Activated CD4-positive, alpha-beta T cell treated with anti-CD3 and anti-CD28 coated beads for 1 hour (primary cell): Measurements from ENCODE around the gene KLHDC8A.

ENCODE experiments used
- DNase-seq: peaks from one replicate; pipeline ENCODE4 v3.0.0-alpha.2; 2020

Gene KLHDC8A

DNA sequence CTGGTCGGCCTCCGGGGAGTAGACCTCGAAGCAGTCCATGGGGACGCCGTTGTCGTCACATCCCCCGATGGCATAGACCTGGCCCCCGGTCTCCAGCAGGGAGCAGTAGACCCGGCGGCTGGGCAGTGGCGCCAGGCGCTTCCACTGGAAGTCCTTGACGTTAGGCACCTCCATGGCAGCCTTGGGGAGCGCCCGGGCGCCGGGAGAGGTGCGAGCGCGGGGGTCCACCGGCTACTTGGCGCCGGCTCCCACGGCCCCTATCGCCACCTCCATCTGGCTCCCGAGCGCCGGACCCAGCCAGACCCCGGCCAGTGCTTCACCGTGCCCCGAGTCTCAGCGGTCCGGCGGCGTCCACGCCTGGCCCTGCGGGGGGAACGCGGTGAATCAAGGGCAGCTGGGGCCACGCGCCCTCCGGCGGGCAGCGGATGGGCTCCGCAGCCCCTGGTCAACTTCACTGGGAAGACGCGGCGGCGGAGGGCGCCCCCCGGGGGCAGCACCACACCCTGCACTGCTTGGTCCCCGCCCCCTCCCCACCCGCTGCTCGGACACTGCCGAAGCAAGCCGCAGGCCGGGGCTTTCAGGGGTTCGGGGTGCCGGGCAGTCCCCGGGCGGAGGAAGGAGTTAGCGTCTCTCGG lies 13.2 kb downstream of the KLHDC8A start:
- no peak for DNase-seq

DNA sequence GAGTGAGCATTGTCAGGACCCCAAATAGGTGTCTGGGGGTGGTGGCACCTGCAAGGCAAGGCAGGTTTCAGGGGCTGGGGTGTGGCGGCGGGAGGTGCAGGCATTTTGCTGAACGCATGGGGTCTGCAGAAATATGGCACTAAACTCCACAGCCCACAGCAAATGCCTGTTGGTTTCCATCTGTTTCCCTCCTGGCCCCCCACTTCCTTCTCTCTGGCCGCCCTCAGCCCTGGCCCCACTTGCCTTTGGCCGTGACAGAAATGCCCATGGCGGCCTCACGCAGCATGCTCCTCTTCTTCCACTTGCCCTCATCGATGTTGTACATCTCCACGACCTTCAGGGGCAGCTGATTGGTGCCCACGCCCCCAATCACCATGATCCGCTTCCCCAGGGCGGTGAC lies 13.7 kb downstream of the KLHDC8A start:
- no peak for DNase-seq

DNA sequence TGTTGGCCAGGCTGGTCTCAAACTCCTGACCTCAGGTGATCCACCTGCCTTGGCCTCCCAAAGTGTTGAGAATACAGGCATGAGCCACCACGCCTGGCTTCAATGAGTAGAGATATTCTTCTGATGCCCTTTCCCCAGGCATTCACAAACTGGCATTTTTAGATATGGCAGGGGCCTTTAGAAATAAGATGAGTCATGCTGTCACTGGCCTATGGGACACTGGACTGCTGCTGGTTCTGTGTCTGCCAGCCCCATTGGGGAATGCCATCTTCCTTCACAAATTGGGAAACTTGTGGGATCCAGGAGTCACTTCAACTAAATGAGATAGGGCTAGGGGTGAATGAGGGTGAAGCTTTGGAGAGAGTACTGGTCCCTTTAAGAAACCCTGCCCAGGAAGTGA lies 16.0 kb downstream of the KLHDC8A start:
- no peak for DNase-seq

DNA sequence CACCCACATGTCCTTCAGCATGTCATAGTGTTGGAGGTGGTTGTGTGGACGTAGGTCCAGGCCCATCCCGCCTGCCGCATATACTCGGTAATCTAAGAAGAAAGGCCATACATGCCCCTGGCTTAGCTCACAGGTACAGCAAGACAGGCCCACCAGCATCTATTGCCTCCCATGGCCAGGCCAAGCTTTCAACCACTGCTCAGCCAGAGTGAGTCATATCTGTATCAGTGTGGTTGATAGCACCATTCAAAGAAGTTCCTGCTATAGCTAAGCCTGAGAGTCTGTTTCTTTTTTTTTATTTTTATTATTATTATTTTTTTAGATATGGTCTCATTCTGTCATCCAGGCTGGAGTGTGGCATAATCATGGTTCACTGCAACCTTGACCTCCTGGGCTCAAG lies 17.0 kb downstream of the KLHDC8A start:
- DNase-seq: no peak

DNA sequence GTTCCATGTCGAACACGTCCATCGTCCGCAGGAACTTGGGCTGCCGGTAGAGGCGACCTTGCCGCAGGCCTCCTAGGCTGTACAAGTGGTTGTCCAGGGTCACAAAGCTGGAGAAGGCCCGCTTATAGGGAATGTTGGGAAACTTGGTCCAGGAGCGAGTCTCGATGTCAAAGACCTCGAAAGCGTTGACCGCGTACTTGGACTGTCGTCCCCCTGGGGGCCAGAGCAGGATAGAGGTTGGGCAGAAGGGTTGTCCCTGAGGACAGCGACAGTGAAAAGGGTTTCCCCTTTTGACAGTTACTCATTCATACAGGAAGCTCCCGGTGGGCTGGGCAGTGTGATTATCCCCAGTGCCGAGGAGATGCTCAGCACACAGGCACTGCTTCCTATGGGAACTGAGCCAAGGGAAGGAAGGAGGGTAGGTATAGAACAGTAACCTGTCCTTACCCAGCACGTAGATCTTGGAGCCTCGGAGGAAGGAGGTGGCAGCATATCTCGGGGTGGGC lies 17.5 kb downstream of the KLHDC8A start:
- DNase-seq: no peak

DNA sequence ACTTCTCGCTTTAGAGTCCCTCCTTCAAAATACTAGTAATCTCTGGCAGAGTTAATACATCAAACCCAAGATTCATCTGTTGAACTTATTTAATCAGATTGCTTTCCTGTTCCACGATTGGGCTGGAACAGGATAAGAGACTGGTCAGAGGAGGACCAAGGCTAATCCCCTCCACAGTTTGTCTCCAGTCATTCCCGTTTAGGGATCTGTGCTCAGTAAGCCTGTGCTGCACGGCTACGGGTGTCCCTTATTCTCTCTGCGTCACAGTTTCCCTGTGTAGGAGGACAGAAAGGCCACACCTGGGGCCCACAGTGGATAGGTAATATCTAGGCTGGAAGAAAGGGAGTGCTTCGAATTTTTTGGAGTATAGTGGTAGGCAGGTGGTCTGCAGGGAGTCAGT lies 18.7 kb downstream of the KLHDC8A start:
- DNase-seq: no peak

DNA sequence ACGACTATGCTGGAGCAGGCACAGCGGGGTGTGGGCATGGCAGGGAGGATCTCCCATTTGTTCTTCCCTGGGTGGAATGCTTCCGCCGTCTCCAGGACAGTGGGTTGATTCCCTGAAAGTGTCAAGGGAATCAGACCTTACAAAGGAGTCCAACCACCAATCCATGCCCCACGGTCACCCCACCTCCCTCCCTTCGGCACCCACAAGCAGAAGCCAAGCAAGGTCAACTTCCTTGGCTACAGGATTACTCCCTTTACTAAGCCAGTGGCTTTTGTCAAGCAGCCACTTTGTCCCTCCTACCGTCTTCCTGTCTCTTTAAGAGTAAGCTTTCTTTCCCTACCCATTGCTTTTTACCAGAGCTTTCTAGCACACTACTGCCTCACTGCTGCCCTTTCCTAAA lies 19.2 kb downstream of the KLHDC8A start:
- no peak for DNase-seq

DNA sequence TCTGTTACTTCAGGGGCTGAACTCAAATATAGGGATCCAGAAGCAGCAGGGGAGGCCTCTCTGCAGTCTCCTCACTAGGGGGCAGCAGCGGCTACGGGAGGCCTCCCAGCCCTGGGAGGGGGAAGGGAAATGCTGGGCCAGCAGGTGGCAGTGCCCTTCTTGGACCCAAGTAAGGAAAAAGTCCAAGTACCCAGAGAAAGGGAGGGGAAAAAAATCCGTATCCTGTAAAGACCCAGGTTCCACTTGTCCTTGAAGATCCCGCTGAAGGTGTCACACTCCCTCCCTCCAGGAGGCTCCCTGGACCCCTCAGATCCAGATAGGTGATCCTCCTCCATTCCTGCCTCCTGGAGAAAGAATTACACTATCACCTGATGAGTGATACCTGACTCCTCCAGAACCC lies 21.0 kb downstream of the KLHDC8A start:
- peak; percentile 64 for DNase-seq

DNA sequence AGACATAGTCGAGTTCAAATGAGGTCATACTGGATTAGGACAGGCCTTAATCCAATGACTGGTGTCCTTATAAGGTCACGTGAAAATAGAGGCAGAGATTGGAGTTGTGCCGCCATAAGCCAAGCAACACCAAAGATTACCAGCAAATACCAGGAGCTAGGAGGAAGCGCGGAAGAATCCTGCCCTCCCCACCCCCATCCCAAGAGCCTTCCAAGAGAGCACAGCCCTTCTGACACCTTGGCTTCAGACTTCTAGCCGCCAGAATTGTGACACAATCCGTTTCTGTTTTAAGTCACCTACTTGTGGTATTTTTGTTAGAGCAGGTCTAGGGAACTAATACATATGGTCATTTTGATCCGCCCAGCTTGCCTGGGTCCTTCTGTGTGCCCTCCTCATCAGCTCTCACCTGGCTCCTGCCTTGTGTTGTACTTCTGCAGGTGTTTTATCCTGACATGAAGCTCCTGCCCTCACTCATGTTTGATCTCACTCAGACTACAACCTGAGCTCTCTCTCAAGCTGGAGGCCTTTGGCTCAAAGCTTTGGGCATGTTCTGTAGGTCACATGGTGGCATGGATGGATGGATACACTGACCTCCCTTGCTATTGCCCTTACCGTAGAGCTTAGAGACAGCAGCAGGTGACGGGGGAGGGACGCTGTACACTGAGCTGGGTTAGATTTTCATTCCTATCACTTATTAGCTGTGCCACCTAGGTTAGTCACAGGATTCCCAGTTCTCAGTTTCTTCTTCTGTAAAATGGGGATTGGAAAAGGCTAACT lies 24.5 kb downstream of the KLHDC8A start:
- DNase-seq: no peak

DNA sequence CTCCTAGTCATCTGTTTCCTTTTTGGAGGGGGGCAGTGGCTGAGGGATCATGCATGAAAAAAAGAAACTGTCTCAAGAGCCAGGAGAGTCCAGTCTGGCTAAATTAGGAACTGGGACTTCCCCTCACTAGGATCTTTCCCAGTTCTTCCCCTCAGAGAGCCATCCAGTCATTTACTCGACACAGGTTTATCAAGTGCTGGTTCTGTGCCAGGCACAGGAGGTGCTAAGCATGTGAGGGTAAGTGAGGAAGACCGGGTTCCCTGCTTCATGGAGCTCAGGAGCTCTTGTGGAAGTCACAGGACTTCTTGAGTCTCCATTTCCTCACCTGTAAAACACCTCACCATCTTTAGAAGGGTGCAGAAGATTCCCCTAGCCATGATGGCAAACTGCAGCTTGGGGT lies 26.6 kb downstream of the KLHDC8A start:
- no peak for DNase-seq

DNA sequence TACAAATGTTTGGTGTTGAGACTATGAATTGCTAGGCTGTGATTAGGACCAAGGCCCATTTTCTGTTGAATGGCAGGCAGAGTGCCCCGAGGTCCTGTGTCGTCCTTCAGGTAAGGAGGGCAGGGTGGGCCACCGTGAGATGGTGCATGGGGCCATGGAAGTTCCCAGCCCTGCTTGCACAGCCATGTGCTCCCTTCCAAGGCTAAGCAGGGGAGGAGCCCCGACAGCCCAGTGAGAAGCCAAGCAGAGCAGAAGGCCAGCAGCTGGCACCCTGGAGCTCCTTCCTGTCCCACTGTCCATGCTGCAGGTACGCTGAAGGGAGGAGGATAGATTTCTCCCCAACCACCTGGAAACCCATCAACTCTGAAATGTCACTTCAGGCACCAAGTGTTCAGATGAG lies 27.0 kb downstream of the KLHDC8A start:
- DNase-seq: no peak

DNA sequence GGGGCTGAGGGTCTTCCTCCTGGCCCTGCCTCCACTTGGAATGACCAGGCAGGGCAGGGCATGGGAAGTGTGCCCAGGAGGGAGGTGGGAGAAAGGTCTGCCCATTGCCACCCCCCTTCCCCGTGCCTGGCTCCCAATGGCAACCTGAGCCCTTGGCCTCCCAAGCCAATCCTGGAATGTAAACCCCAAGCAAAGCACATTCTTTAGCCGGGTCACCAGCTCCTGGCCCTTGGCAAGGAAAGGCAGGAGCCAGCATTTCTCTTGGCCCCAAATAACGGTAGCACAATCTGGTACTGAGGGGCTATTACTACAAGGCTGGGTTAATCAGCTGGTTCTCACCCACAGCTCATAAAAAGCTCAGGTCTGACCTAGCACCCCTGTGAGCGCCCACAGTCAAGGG lies 28.2 kb downstream of the KLHDC8A start:
- DNase-seq: no peak

DNA sequence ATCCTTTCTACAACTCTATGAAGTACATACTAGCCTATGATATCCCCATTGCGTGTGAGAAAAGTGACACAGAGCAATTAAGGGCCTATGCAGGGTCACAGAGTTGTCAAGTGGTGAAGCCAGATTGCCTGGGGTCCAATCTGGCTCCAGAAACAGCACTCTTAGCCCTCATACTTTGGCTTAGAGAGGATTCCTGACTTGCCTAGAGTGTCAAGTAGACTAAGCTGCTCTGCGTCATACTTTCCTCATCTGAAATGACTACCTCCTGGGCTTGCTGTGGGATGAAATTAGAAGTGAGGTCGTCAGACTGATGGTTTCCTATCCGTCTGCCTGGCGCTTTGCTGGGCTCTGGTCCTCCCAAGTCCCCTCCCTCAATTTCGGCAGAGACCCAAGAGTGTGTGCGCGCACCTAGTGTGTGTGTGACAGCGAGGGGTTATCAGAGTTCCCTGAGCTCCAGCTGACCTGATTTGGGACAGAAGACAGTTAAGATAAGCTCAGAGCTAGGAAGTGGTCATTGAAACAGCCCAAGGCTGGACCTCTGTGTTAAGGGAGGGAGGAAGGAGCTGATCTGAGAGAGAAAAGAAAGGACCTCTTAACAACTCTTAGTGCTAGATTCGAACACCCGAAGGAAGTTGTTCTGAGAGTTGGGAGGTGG lies 29.8 kb downstream of the KLHDC8A start:
- no peak for DNase-seq

DNA sequence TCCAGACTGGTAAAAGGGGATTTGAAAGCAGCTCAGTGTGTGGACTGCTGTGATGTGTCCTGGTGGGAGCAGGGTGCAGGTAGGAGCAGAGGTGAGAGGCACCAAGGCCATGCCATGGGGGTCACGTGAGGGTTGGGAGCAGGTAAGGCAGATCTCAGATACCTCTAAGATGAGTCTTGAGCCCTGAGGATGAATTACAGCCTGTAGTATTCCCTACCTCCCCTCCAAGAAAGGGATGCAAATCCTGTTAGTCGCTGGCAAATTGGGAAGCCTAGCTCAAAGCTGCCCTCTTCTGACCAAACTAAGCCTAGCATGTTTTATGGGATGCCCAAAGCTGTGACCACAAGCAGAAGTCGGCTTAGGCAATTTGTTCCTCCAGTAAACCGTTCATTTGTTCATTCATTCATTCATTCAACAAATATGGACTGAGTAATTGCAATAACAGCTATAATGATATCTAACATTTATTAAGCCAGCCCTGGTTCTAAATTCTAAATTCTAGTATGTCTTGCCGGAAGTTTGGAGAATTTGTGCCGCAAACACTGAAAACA lies 31.3 kb downstream of the KLHDC8A start:
- peak; percentile 21 for DNase-seq

DNA sequence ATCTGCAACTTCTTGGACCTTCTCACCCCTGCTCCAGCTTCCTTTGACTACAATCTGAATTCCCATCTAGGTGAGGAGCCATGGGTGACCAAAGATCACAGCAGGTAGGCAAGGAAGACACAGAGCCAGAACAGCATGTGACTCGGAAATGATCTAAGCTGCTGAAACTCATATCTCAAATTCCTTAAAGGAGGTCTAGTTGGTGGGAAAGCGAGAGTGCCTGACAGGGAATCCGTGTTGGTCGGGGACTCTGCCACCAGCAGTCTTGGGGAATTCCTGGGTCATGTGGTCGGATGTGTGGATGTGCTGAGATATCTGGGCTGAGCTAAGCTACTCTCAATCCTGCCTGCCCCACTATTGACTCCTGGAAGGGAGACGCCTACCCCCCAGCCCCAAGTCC lies 31.9 kb downstream of the KLHDC8A start:
- no peak for DNase-seq

DNA sequence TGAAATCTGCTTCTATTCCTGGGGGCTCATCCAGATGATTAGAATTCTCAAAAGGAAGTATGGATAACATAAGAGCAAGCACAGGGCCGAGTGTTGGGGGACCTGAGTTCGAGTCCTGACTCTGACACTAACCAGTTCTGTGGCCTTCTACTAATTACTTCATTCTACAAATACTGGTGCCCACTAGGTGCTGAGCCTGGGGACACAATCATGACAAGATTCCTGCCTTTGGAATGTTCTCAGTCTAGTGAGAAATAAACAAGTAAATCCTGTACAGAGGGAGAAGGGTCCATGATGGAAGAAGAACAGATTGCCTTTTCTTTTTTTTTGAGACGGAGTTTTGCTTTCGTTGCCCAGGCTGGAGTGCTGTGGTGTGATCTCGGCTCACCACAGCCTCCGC lies 32.9 kb downstream of the KLHDC8A start:
- DNase-seq: no peak

DNA sequence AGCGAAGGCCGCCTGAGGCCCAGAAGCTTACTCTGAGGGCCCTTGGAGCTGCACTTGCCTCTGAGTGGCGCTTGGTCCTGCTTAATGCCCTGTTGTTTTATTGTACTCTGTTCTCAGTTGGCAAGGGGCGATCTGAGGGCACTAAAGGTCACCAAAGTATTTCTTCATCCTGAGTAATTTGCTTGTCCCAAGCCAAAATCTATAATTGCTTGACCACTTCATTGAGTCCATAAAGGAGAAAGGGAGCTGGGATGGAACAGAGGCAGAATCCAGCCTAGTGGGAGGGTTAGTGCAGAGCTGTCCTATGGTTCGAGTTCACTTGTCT lies 34.8 kb downstream of the KLHDC8A start:
- no peak for DNase-seq

DNA sequence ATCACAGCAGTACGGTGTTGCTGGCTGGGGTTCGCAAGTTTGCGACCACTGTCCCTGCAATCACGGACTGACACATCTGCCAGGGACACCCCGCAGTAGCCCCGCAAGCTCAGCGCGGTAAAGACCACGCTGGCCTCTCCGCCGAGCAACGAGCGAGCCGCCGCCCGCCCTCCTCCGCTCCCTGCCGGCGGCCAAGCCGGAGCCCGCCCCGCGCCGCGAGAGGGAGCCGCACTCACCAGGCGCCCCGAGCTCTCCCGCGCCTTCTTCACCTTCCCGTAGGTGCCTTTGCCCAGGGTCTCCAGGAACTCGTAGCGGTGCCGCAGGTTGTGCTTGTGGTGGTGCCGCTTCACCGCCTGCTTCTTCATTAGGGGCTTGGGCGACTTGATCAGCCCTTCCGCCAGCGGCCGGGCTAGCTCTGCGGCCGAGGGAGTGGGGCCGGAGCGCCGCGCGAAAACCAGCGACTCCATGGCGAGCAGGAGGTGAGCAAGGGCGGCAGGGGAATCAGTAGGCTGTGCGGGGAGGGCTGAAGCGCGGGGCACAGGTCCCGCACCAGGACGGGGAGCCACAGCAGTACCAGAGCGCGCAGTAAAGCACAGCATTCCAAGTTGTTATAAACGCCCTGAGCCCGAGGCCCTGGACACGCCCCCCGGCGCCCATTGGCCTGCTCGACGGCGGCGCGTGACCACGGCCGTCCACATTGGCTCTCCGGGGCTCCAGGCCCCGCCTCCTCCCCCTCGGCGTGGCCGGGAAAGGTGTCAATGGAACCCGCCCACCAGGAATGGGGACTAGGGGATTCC lies 35.4 kb downstream of the KLHDC8A start, which contains the start of gene NUAK2:
Gene NUAK2 (minus strand): TSS at position 584 of the 797 bp plus-strand sequence. CDS start 117 bp downstream, at position 467.
- peak; percentile 75 for DNase-seq

DNA sequence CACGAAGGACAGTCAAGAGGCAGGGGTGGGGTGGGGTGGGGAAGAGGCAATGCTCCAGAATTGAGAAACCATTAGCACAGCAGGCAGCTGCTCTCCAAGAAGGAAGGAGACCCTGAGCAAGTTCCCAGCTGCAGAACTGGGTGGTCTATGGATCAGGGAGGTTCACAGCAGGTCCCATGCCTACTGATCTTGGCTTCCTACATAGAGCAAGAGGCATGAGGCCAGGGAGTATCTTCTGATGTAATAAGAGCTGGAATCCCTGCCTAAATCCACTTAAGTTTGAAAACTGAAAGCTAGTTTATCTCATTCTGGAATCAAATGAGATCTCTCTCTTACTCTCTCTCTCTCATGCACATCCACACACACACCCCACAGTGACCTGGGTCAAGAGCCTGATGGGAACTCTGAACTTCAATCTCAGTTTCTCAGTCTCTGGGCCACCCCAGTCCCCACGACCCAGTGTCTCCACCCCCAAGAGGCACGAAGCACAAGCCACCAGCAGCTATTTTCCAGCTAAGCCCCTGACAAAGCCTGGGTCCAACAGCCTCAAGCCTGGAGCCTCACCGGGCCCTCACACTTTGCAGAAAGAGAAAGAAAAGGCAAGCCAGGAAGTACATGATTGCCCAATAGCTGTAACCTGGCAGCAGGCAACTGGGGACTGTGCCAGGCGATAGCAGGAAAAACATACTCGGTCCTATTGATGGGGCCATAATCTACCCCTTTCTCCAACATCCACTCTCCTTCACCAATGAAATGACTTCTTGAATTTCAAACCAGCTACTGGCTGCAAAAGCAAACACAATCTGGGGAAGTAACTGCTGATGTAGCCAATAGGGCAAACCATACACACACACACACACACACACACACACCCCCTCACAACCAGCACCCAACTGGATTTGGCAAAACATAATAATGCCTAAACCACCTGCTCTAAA lies 37.4 kb downstream of the KLHDC8A start:
- DNase-seq: no peak

DNA sequence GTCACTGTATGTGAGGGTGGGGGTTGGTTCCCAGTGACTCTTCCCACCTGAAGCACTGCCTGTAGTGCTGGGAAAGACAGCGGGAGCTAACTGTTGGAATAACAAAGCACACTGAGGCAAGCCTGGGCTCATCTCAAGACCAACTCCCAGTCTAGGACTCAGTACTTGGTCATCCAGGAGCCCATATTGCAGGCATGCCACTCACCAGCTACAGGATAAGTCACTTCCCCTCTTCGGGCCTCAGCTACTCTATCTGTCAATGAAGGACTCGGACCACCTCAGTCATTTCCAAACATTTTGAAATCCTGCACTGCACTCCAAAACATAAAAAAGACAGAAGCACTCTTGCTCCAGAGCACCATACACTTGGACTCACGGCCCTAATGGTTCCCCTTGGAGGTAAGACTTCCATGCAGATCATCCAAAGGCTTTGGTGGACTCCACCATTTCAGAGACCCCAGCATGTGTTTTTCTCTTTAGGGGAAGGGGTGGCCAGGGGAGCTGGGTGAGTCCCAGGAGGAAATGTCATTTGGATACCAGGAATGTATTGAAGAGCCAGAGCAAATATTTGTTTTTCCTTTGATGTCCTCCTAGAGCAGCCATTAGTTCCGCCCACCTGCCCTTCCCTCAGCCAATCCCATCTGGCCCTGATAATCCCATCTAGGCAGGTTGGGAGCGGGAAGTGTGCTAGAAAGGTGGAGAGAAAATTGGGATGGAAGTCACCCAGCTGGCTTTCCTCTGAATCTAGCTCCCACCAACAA lies 38.3 kb downstream of the KLHDC8A start:
- no peak for DNase-seq
